GM12875 (cell line): Measurements from ENCODE around the gene OR10Z1.

Source experiments
- H3K4me3 ChIP-seq: one replicate; pipeline ENCODE4 v1.5.1; 2011; ENCODE audit warnings: low read depth, low read length, control low read depth
- CTCF ChIP-seq: IDR thresholded peaks from 2 replicates; pipeline ENCODE4 v1.5.1; 2011; ENCODE audit warnings: low read depth, mild to moderate bottlenecking, control low read depth, inconsistent platforms, low read length, moderate library complexity, borderline replicate concordance; ENCODE audit not compliant: insufficient read depth

OR10Z1 gene

DNA sequence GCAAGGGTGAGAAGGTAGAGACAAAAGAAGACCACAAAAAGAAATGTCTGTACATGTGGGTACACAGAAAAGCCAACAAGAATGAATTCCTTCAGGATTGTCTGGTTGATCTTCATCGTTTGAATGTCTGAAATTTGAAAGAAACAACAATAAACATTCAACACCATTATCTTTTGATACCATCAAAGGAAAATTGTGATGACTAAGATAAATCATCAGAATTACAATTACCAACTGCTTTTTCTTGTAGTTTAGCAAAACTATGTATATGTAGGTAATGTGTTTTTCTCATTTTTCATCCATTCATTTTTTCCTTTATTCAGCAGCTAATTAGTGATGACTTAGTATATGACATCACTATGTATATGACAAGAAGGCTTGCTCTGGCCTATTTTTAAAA lies 25.3 kb upstream of the OR10Z1 start, which contains the start of gene OR10X1:
Gene OR10X1, minus strand, starts transcription at position 167 of the 400 bp plus-strand sequence. Its CDS starts 0 bp downstream, at position 167.
- no peak within 1 kb of the TSS for H3K4me3 ChIP-seq
- no peak for TF ChIP-seq CTCF

DNA sequence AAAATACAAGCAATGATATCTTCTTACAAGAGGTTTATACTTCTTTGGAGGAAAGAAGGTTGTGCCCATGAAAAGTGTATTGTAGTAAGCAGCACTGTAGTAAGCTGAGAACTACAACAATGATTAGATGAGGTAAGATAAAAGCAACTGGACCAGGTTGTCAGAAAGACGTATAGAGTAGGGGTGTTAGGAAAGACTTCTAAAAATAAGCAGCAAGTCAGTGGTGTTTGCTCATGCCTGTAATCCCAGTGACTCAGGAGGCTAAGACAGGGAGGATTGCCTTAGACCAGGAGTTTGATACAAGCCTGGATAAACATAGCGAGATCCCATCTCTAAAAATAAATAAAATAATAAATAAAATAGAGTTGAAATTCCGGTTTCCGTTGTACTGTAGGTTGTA lies 21.1 kb upstream of the OR10Z1 start:
- H3K4me3 ChIP-seq, result no peak overlapping the region
- no peak for TF ChIP-seq CTCF

GRCh38 chr1:158586942-158587341 lies 18.1 kb upstream of the OR10Z1 start:
- H3K4me3 ChIP-seq, result no peak overlapping the region
- TF ChIP-seq CTCF, result no peak

GRCh38 chr1:158600735-158601134 lies 4.3 kb upstream of the OR10Z1 start:
- TF ChIP-seq CTCF, result no peak
- no peak overlapping the region for H3K4me3 ChIP-seq

DNA sequence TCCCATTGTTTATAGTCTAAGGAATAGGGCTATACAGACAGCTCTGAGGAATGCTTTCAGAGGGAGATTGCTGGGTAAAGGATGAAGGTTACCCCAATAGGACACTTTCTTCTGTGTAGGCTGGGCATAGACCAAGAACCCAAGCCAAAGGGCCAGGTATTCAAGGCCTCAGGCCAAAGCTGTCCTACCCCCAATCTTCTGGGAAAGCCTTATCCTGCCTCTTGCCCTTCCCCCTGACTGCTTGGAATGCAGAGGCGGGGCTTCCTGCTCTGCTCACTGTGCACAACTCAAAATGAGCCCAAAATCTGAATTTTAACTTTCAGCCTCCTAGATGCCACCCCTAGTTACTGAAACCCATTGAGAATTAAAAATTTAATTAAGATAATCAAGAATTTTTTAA lies 2.2 kb downstream of the OR10Z1 start:
- TF ChIP-seq CTCF, result no peak
- H3K4me3 ChIP-seq, result no peak overlapping the region

DNA sequence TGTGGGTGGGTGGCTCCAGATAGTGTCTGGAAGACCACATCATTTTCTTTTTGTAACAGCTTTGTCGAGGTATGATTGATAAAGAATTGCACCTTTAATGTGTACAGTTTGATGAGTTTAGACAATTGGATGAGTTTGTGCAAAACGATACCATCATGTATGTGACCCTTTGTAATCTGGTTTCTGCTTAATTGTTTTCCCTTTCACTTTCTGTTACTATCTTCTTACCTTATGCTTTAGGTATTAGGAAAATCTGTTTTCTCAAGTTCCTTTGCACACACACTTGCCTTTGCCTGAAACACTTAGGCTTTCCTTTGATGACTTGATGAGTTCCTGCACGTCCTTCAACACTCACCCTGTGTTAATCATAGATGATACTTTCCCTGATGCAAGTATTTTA lies 6.8 kb downstream of the OR10Z1 start:
- no peak overlapping the region for H3K4me3 ChIP-seq
- TF ChIP-seq CTCF, result no peak

DNA sequence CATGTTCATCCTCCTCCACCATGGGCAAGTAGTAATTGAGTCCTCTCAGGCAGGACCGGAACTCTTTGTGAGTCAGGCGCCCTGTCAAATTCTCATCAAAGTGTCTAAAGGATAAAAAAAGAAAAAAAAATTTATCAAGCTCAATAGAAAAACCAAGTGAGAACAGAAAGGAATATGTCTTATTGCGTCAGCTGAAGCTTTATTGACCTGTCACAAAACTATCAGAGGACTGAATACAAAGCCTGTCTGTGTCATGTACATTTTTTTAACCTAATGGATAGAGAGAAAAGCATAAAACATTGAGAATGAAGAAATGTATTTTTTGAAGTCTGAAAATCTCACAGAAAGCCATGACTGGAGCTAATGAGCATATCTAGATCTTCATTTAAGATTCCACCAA lies 8.7 kb downstream of the OR10Z1 start:
- no peak overlapping the region for H3K4me3 ChIP-seq
- no peak for TF ChIP-seq CTCF
